Measurements from ENCODE around the gene BCL2. TPM values are rescaled to one million over a fixed set of nuclear protein-coding genes. Genes with fewer than 3 reads are reported as not detected.

Gene BCL2
- total and polyA plus RNA-seq, 2 experiments from 2014 or later, result 0.02 to 0.98 TPM

GRCh38 chr18:63292831-63293683, 26.5 kb downstream of the BCL2 start:
- Histone ChIP-seq H3K27me3 (no peaks in the 10 kb centered on the region), H3K36me3 (no peaks in the 10 kb centered on the region), H3K4me3 (no peak overlapping the region), H3K27ac (no peak overlapping the region), H3K9me3 (ENCODE audit: low read depth) (no peaks in the 10 kb centered on the region), H3K4me1 (ENCODE audit: low read depth) (peaks cover 18% of the 10 kb centered on the region)
- no peak for DNase-seq (ENCODE audit: low read depth in 1 of 2, low spot score in 1 of 2)
- no peak for TF ChIP-seq CTCF (IDR thresholded peaks at IDR 0.05; ENCODE audit: low read depth, low read length)

DNA sequence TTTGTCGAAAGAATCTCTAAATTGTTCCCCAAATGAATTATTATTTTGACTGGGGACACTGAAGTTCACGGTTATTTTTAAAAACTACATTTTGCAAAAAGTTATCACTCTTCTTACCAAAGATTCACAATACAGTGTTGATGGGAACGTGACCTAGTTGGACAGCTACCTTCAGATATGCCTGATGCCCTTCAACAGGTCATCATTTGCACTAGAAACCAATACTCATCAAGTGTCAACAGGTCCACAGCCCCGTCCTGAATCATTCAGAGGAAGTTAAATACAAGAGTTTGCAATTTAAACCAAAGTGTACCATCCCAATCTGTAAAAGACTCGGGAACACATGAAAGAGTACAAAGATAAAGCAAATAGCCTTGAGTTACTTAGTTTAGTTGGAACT, 28.3 kb downstream of the BCL2 start:
- Histone ChIP-seq H3K9me3 (ENCODE audit: low read depth) (no peaks in the 10 kb centered on the region), H3K27me3 (no peaks in the 10 kb centered on the region), H3K27ac (peak overlapping the region; percentile 14), H3K4me1 (ENCODE audit: low read depth) (peaks cover 18% of the 10 kb centered on the region), H3K36me3 (no peaks in the 10 kb centered on the region), H3K4me3 (no peak overlapping the region)
- TF ChIP-seq CTCF (IDR thresholded peaks at IDR 0.05; ENCODE audit: low read depth, low read length), result no peak
- no peak for DNase-seq (ENCODE audit: low read depth in 1 of 2, low spot score in 1 of 2)

GRCh38 chr18:63290821-63291200, 28.8 kb downstream of the BCL2 start:
- Histone ChIP-seq H3K27ac (peak overlapping the region; percentile 14), H3K27me3 (no peaks in the 10 kb centered on the region), H3K4me3 (no peak overlapping the region), H3K9me3 (ENCODE audit: low read depth) (no peaks in the 10 kb centered on the region), H3K36me3 (no peaks in the 10 kb centered on the region), H3K4me1 (ENCODE audit: low read depth) (peaks cover 18% of the 10 kb centered on the region)
- TF ChIP-seq CTCF (IDR thresholded peaks at IDR 0.05; ENCODE audit: low read depth, low read length), result no peak
- DNase-seq (ENCODE audit: low read depth in 1 of 2, low spot score in 1 of 2), result no peak

DNA sequence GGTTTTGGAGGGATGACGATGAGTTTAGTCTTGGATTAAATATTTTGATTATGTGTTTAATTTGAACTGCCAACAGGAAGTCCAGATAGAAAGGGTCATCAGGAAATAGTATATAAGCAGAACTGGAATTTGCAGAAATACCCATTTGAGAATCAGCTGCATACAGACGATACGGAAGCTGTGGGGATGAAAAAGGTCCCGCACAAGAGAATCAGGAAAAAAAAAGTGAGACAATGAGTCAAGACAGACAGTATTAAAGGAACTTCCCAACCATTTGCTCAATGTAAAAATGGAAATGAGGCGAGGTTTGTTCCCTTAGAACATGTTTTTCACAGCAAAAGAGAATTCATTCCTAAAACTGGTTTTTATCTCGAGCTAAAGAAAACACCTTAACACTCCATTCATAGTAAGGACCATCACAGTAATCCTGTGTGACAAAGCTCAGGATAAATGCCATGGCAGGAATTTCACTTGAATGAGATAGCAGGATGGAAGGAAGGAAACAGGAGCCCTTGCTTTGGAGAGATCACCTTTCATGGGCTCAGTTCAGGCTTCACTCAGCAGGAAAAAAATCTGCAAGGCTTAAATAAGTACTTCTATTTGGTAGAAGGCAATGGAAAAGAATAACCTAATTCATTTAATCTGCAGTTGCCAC, 29.3 kb downstream of the BCL2 start:
- peaks cover 18% of the 10 kb centered on the region for H3K4me1 ChIP-seq (ENCODE audit: low read depth)
- H3K4me3 ChIP-seq, result no peak overlapping the region
- no peaks in the 10 kb centered on the region for H3K9me3 ChIP-seq (ENCODE audit: low read depth)
- H3K27me3 ChIP-seq, result no peaks in the 10 kb centered on the region
- H3K27ac ChIP-seq, result peak overlapping the region; percentile 14
- no peaks in the 10 kb centered on the region for H3K36me3 ChIP-seq
- TF ChIP-seq CTCF (IDR thresholded peaks at IDR 0.05; ENCODE audit: low read depth, low read length), result no peak
- DNase-seq (ENCODE audit: low read depth in 1 of 2, low spot score in 1 of 2), result peak in 1 of 2 donors; percentile 18

DNA sequence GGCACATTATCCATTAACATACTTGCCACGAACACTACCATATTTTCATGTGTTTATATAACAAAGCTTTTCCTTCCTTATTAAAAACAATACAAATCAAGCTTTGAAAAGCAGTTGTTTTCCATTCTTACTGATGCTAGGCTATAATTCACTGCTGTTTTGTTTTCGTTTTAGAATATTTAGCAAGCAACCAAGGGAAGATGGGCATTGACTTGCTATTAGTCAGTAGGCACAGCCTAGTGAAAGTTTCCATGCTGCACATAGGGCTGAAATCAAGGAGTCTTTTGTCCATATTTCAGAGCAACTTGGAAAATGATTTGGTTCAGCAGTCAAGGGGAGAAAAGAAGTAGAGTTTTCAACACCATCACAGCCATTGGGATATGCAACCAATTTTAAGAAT, 31.3 kb downstream of the BCL2 start:
- H3K36me3 ChIP-seq, result no peaks in the 10 kb centered on the region
- H3K4me1 ChIP-seq (ENCODE audit: low read depth), result peaks cover 18% of the 10 kb centered on the region
- H3K9me3 ChIP-seq (ENCODE audit: low read depth), result no peaks in the 10 kb centered on the region
- H3K4me3 ChIP-seq, result no peak overlapping the region
- no peaks in the 10 kb centered on the region for H3K27me3 ChIP-seq
- no peak overlapping the region for H3K27ac ChIP-seq
- no peak for DNase-seq (ENCODE audit: low read depth in 1 of 2, low spot score in 1 of 2)
- TF ChIP-seq CTCF (IDR thresholded peaks at IDR 0.05; ENCODE audit: low read depth, low read length), result no peak

Measured in cardiac muscle cell (in vitro differentiated cells and primary cell).